Stomach smooth muscle (tissue), 2 donors: Measurements from ENCODE around the gene ADAMTSL1.
A peak's percentile ranks its signal among the peaks of the same experiment; 100 is the strongest.

Experiments
- H3K27ac ChIP-seq: one replicate; pipeline ENCODE4 v1.7.0; 2013; ENCODE audit warnings: mild to moderate bottlenecking, low read length, inconsistent platforms
- H3K27me3 ChIP-seq, 2 donors: one replicate each; pipeline ENCODE4 v1.7.0; 2013; ENCODE audit warnings: low read length in 2 of 2; ENCODE audit not compliant: insufficient read depth in 2 of 2, control insufficient read depth in 1 of 2
- H3K36me3 ChIP-seq, 2 donors: one replicate each; pipeline ENCODE4 v1.7.0; 2013; ENCODE audit warnings: low read length in 2 of 2; ENCODE audit not compliant: control insufficient read depth in 2 of 2, insufficient read depth in 2 of 2
- H3K4me1 ChIP-seq: one replicate; pipeline ENCODE4 v1.7.0; 2013; ENCODE audit warnings: low read length; ENCODE audit not compliant: control insufficient read depth, insufficient read depth
- H3K4me3 ChIP-seq, 2 donors: one replicate each; pipeline ENCODE4 v1.7.0; 2013; ENCODE audit warnings: low read length in 2 of 2
- H3K9ac ChIP-seq, 2 donors: one replicate each; pipeline ENCODE4 v1.7.0; 2013; ENCODE audit warnings: low read length in 2 of 2, mild to moderate bottlenecking in 1 of 2
- H3K9me3 ChIP-seq, 2 donors: one replicate each; pipeline ENCODE4 v1.7.0; 2013; ENCODE audit warnings: low read length in 2 of 2; ENCODE audit not compliant: control insufficient read depth in 2 of 2
- donor health status: healthy.
- donor health status: Pancreatic carcinoma.

The ADAMTSL1 gene

GRCh38 chr9:18580151-18580550, 106.2 kb downstream of the ADAMTSL1 start:
- H3K27ac ChIP-seq, result no peak overlapping the region
- no peak overlapping the region for H3K4me3 ChIP-seq
- H3K4me1 ChIP-seq, result no peaks in the 10 kb centered on the region
- H3K36me3 ChIP-seq, result no peaks in the 10 kb centered on the region
- no peaks in the 10 kb centered on the region for H3K9me3 ChIP-seq
- H3K9ac ChIP-seq, result no peak overlapping the region
- no peaks in the 10 kb centered on the region for H3K27me3 ChIP-seq

DNA sequence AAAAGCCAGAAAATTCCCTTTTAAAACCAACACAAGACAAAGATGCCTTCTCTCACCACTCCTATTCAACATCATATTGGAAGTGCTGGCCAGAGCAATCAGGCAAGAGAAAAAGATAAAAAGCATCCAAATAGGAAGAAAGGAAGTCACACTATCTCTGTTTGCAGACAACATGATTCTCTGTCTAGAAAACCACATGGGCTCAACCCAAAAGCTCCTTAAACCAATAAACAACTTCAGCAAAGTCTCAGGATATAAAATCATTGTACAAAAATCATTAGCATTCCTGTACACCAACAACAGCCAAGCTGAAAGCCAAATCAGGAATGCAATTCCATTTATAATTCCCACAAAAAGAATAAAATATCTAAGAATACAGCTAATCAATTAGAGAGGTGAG, 112.0 kb downstream of the ADAMTSL1 start:
- no peaks in the 10 kb centered on the region for H3K36me3 ChIP-seq
- no peaks in the 10 kb centered on the region for H3K4me1 ChIP-seq
- H3K4me3 ChIP-seq, result no peak overlapping the region
- H3K27me3 ChIP-seq, result no peaks in the 10 kb centered on the region
- no peak overlapping the region for H3K27ac ChIP-seq
- H3K9me3 ChIP-seq, result no peaks in the 10 kb centered on the region
- H3K9ac ChIP-seq, result no peak overlapping the region

DNA sequence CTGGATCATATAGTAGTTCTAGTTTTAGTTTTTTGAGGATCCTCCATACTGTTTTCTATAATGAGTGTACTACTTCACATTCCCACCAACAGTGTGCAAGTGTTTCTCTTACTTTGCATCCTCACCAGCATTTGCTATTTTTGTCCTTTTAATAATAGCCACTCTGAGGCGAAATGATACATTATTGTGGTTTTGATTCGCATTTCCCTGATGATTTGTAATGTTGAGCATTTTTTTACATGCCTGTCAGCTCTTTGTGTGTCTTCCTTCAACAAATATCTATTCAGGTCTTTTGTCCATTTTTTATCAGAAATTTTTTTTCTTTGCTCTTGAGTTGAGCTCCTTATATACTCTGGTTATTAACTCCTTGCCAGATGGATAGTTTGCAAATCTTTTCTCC, 114.0 kb downstream of the ADAMTSL1 start:
- Histone ChIP-seq H3K9me3 (peaks cover 3 to 7% of the 10 kb centered on the region in 2 donors), H3K36me3 (no peaks in the 10 kb centered on the region), H3K27me3 (no peaks in the 10 kb centered on the region), H3K9ac (no peak overlapping the region), H3K4me3 (no peak overlapping the region), H3K27ac (no peak overlapping the region), H3K4me1 (no peaks in the 10 kb centered on the region)

- no peaks in the 10 kb centered on the region for H3K27me3 ChIP-seq
- H3K27ac ChIP-seq, result no peak overlapping the region
- no peaks in the 10 kb centered on the region for H3K36me3 ChIP-seq
- H3K4me3 ChIP-seq, result no peak overlapping the region
- H3K9me3 ChIP-seq, result peaks cover 3 to 7% of the 10 kb centered on the region in 2 donors
- H3K4me1 ChIP-seq, result no peaks in the 10 kb centered on the region
- H3K9ac ChIP-seq, result no peak overlapping the region
Measured at GRCh38 chr9:18591261-18591660, 117.3 kb downstream of the ADAMTSL1 start.

DNA sequence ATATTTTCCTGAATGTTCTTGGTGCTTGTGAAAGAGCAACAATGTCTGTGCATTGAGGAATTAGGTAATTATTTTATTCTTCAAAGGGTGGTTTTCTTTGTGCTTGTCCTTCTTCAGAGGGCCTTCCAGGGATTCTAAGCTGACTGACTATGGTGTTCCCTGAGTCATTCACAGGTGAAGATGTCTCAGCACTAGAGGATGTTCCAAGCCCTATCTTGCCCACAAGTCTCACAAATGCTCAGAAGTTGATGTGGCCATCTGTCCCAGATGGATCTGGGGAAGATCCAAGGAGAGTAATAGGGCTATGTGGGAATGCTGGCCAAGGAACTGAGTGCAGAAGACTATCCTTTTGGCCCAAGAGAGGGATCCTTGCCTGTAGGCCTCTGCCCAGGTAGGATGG, 120.9 kb downstream of the ADAMTSL1 start:
- Histone ChIP-seq H3K4me1 (no peaks in the 10 kb centered on the region), H3K36me3 (no peaks in the 10 kb centered on the region), H3K27me3 (no peaks in the 10 kb centered on the region), H3K9me3 (peaks cover 3 to 7% of the 10 kb centered on the region in 2 donors), H3K27ac (no peak overlapping the region), H3K9ac (no peak overlapping the region), H3K4me3 (no peak overlapping the region)

DNA sequence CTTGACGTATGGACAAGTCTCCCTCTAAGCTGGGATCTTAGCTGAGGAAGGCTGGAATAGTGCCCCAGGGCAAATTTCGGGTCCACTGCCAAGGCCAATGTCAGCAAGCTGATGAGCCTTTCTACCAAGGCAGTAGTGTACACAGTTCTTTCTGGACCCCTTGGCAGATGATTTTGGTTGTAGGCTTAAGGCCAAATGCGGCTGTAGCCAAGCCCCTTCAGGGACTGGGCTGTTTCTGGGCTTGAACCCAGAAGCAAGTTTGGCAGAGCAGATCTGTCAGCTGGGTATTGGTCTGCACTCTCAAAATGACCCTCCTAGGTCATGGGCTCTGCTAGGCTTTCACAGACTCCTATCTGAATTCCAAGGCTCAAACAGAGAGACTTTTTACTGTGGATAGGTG, 121.6 kb downstream of the ADAMTSL1 start:
- Histone ChIP-seq H3K4me1 (no peaks in the 10 kb centered on the region), H3K27ac (no peak overlapping the region), H3K27me3 (no peaks in the 10 kb centered on the region), H3K9me3 (peaks cover 3 to 7% of the 10 kb centered on the region in 2 donors), H3K4me3 (no peak overlapping the region), H3K36me3 (no peaks in the 10 kb centered on the region), H3K9ac (no peak overlapping the region)

GRCh38 chr9:18596920-18597319, 123.0 kb downstream of the ADAMTSL1 start:
- Histone ChIP-seq H3K9ac (no peak overlapping the region), H3K36me3 (no peaks in the 10 kb centered on the region), H3K9me3 (peaks cover 0 to 4% of the 10 kb centered on the region in 2 donors), H3K4me1 (no peaks in the 10 kb centered on the region), H3K27ac (no peak overlapping the region), H3K4me3 (no peak overlapping the region), H3K27me3 (no peaks in the 10 kb centered on the region)

DNA sequence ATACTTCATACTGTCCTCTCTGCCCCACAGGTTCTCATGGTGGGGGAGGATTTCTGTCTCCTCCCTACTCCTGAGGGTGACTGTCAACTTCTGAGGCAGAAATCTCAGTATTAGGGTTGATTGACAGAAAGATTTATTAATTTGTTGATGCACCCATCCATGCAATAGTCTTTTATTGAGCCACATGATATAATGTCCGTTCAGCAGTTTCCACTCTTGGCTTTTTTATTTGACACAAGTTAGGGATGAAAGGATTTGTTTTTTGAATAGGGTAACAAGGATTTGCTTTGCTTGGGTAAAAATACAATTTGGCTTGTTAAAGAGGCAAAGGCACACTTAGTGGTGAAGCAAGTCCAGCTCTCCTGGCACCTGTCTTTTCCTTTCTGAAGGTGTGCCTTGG, 125.0 kb downstream of the ADAMTSL1 start:
- Histone ChIP-seq H3K27ac (no peak overlapping the region), H3K27me3 (no peaks in the 10 kb centered on the region), H3K9ac (no peak overlapping the region), H3K4me1 (no peaks in the 10 kb centered on the region), H3K4me3 (no peak overlapping the region), H3K9me3 (peaks cover 0 to 4% of the 10 kb centered on the region in 2 donors), H3K36me3 (no peaks in the 10 kb centered on the region)

- H3K27ac ChIP-seq, result no peak overlapping the region
- peaks cover 9% of the 10 kb centered on the region for H3K4me1 ChIP-seq
- no peak overlapping the region for H3K9ac ChIP-seq
- no peaks in the 10 kb centered on the region for H3K36me3 ChIP-seq
- H3K4me3 ChIP-seq, result no peak overlapping the region
- H3K27me3 ChIP-seq, result no peaks in the 10 kb centered on the region
- H3K9me3 ChIP-seq, result peaks cover 0 to 4% of the 10 kb centered on the region in 2 donors
Measured at GRCh38 chr9:18601026-18601425, 127.1 kb downstream of the ADAMTSL1 start.

- H3K27me3 ChIP-seq, result no peaks in the 10 kb centered on the region
- no peak overlapping the region for H3K27ac ChIP-seq
- H3K4me3 ChIP-seq, result no peak overlapping the region
- H3K9ac ChIP-seq, result no peak overlapping the region
- H3K9me3 ChIP-seq, result peaks cover 0 to 4% of the 10 kb centered on the region in 2 donors
- H3K36me3 ChIP-seq, result no peaks in the 10 kb centered on the region
- peaks cover 18% of the 10 kb centered on the region for H3K4me1 ChIP-seq
Measured at GRCh38 chr9:18601956-18602355, 128.0 kb downstream of the ADAMTSL1 start.

- Histone ChIP-seq H3K27me3 (no peaks in the 10 kb centered on the region), H3K4me1 (peaks cover 18% of the 10 kb centered on the region), H3K9me3 (peaks cover 0 to 4% of the 10 kb centered on the region in 2 donors), H3K27ac (peak overlapping the region; percentile 64), H3K4me3 (no peak overlapping the region), H3K9ac (no peak overlapping the region), H3K36me3 (no peaks in the 10 kb centered on the region)
Measured at GRCh38 chr9:18604767-18605730, 131.1 kb downstream of the ADAMTSL1 start.
